ENCODE results near the gene FCGBP.

DNA sequence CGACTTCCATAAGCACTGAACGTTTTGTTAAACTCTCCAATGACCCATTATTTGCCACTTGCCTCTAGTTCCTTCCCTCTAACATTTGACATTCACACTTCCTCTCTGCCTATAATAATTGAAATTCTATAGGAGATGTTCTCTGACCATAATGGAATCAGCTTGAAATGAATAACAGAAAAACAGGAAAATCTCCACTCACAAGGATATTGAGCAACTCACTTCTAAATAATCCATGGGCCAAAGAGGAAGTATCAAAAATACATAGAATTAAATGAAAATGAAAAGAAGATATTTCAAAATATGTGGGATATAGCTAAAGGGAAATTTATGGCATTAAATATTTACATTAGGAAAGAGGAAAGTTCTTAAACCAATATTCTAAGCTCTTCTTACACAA, 3.4 kb upstream of the FCGBP start:
- TF ChIP-seq, protein P1, sequence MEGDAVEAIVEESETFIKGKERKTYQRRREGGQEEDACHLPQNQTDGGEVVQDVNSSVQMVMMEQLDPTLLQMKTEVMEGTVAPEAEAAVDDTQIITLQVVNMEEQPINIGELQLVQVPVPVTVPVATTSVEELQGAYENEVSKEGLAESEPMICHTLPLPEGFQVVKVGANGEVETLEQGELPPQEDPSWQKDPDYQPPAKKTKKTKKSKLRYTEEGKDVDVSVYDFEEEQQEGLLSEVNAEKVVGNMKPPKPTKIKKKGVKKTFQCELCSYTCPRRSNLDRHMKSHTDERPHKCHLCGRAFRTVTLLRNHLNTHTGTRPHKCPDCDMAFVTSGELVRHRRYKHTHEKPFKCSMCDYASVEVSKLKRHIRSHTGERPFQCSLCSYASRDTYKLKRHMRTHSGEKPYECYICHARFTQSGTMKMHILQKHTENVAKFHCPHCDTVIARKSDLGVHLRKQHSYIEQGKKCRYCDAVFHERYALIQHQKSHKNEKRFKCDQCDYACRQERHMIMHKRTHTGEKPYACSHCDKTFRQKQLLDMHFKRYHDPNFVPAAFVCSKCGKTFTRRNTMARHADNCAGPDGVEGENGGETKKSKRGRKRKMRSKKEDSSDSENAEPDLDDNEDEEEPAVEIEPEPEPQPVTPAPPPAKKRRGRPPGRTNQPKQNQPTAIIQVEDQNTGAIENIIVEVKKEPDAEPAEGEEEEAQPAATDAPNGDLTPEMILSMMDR (conservative IDR thresholded peaks at IDR 0.05; ENCODE audit: low read depth, low read length), result no peak
- TF ChIP-seq EZH2 (IDR thresholded peaks at IDR 0.05; ENCODE audit: borderline replicate concordance, low read depth, low read length, poor library complexity, severe bottlenecking), result no peak

Measured in A673 (cell line).